PC-3 (cell line): ENCODE data around the gene SYNE1. TPM values are rescaled to one million over a fixed set of nuclear protein-coding genes. Genes with fewer than 3 reads are reported as not detected.

Experiments used
- ATAC-seq: fragments of 200-7000 bp; cut with Tn5 transposase; 2 replicates; pipeline ENCODE4 v1.9.1; 2020; ENCODE audit warnings: mild to moderate bottlenecking, moderate library complexity
- BruUV-seq: library from RNA; stranded (reverse); fragments of 400-500 nt; replicated peaks from 2 replicates; lab custom pipeline; 2021; lab: Mats Ljungman, UMichigan
- CTCF ChIA-PET: fragments of 300-600 bp; sonication (Branson Sonifier 250); formaldehyde crosslinking; loops from one replicate; lab custom pipeline; 2022; ENCODE audit warnings: antibody characterized with exemption; lab: Charles Lee
- POLR2A ChIA-PET: fragments of 300-600 bp; sonication (Branson Sonifier 250); formaldehyde crosslinking; loops from one replicate; lab custom pipeline; 2022; ENCODE audit warnings: antibody characterized with exemption; ENCODE audit not compliant: unreplicated experiment; lab: Charles Lee
- DNase-seq: peaks from one replicate; pipeline ENCODE4 v3.0.0-alpha.2; 2015
- H2AFZ ChIP-seq: fragments of 300-600 bp; sonication (generic); 2 replicates; pipeline ENCODE4 v1.6.0; 2016; ENCODE audit warnings: antibody characterized with exemption, low read length
- H3F3A ChIP-seq: fragments of 300-600 bp; sonication (generic); one replicate; pipeline ENCODE4 v1.6.0; 2017; ENCODE audit warnings: antibody characterized with exemption, low read length, control low read depth, mild to moderate bottlenecking; ENCODE audit not compliant: unreplicated experiment
- H3K27ac ChIP-seq: fragments of 300-600 bp; sonication (generic); 2 replicates; pipeline ENCODE4 v1.5.1; 2016; ENCODE audit warnings: mild to moderate bottlenecking, low read length
- H3K27me3 ChIP-seq: fragments of 300-600 bp; sonication (generic); 2 replicates; pipeline ENCODE4 v1.6.1; 2016; ENCODE audit warnings: low read length, mixed read lengths
- H3K36me3 ChIP-seq: fragments of 300-600 bp; sonication (generic); 2 replicates; pipeline ENCODE4 v1.6.1; 2016; ENCODE audit warnings: low read depth, mixed run types, low read length, mixed read lengths
- H3K4me1 ChIP-seq: fragments of 300-600 bp; sonication (generic); 2 replicates; pipeline ENCODE4 v1.5.1; 2016; ENCODE audit warnings: low read length; ENCODE audit not compliant: insufficient read depth
- H3K4me2 ChIP-seq: fragments of 300-600 bp; sonication (generic); 2 replicates; pipeline ENCODE4 v1.6.0; 2016; ENCODE audit warnings: low read length
- H3K4me3 ChIP-seq: fragments of 300-600 bp; sonication (generic); 2 replicates; pipeline ENCODE4 v1.5.1; 2016; ENCODE audit warnings: mild to moderate bottlenecking, low read length, mixed read lengths
- H3K79me2 ChIP-seq: fragments of 300-600 bp; sonication (generic); 2 replicates; pipeline ENCODE4 v1.6.1; 2017; ENCODE audit warnings: low read length, mixed read lengths
- H3K9ac ChIP-seq: fragments of 300-600 bp; sonication (generic); 2 replicates; pipeline ENCODE4 v1.6.0; 2016; ENCODE audit warnings: mild to moderate bottlenecking, low read length
- H3K9me2 ChIP-seq: fragments of 300-600 bp; sonication (generic); replicated peaks from 2 replicates; pipeline ENCODE4 v1.6.1; 2016; ENCODE audit warnings: mixed run types, low read length, mixed read lengths
- H3K9me3 ChIP-seq: fragments of 300-600 bp; sonication (generic); 2 replicates; pipeline ENCODE4 v1.6.1; 2016; ENCODE audit warnings: low read length, mixed read lengths
- H4K20me1 ChIP-seq: fragments of 300-600 bp; sonication (generic); 2 replicates; pipeline ENCODE4 v1.6.1; 2016; ENCODE audit warnings: low read length, mixed read lengths
- CTCF ChIP-seq: fragments of 300-600 bp; sonication (generic); conservative IDR thresholded peaks from 2 replicates; pipeline ENCODE4 v1.5.1; 2017; ENCODE audit warnings: antibody characterized with exemption, low read depth, mild to moderate bottlenecking, low read length
- EZH2 ChIP-seq: fragments of 300-600 bp; sonication (generic); IDR thresholded peaks from one replicate; pipeline ENCODE4 v1.6.1; 2017; ENCODE audit warnings: antibody characterized with exemption, mild to moderate bottlenecking, low read length; ENCODE audit not compliant: unreplicated experiment
- EZH2phosphoT487 ChIP-seq: fragments of 300-600 bp; sonication (generic); IDR thresholded peaks from 2 replicates; pipeline ENCODE4 v1.6.1; 2018; ENCODE audit warnings: mild to moderate bottlenecking, antibody characterized with exemption, low read length, borderline replicate concordance
- intact Hi-C: fragments of 100-400 bp; cut with micrococcal nuclease; formaldehyde crosslinking; loops from 2 replicates; pipeline ENCODE4 v1.9.0; 2023
- total RNA-seq: library from RNA; depleted of rRNA; stranded (reverse); fragments of >200 nt; gene quantifications from 2 replicates; pipeline ENCODE4 v1.2.3, GENCODE V29; 2014

Gene SYNE1
- total RNA-seq, 1 experiment from 2014 or later: 16.7 TPM

GRCh38 chr6:152170313-152170701 is 466.9 kb downstream of the SYNE1 start:
- intact Hi-C loops: no loop called here
- no peaks in the 10 kb centered on the region for H4K20me1 ChIP-seq
- H3K4me3 ChIP-seq: no peak overlapping the region
- CTCF ChIA-PET: no interaction called here
- no peak overlapping the region for H3K9ac ChIP-seq
- H3F3A ChIP-seq: no peaks in the 10 kb centered on the region
- H2AFZ ChIP-seq: no peak overlapping the region
- no peaks in the 10 kb centered on the region for H3K79me2 ChIP-seq
- DNase-seq (no peak), ATAC-seq (no peak)
- TF ChIP-seq CTCF (no peak), EZH2phosphoT487 (no peak), EZH2 (no peak)
- POLR2A ChIA-PET: no interaction called here
- H3K9me3 ChIP-seq: no peaks in the 10 kb centered on the region
- BruUV-seq: no TSS peak
- no peak overlapping the region for H3K4me2 ChIP-seq
- H3K27ac ChIP-seq: no peak overlapping the region
- H3K9me2 ChIP-seq: no peaks in the 10 kb centered on the region
- H3K27me3 ChIP-seq: no peaks in the 10 kb centered on the region
- peaks cover 16% of the 10 kb centered on the region for H3K4me1 ChIP-seq
- no peaks in the 10 kb centered on the region for H3K36me3 ChIP-seq

GRCh38 chr6:152167641-152168603 is 469.2 kb downstream of the SYNE1 start:
- ChIA-PET POLR2A (no interaction called here), CTCF (no interaction called here)
- no peaks in the 10 kb centered on the region for H3K4me1 ChIP-seq
- H3K4me2 ChIP-seq: no peak overlapping the region
- H3K4me3 ChIP-seq: no peak overlapping the region
- DNase-seq (no peak), ATAC-seq (no peak)
- BruUV-seq: no TSS peak
- H3K9me3 ChIP-seq: no peaks in the 10 kb centered on the region
- intact Hi-C loops: no loop called here
- TF ChIP-seq EZH2 (no peak), EZH2phosphoT487 (no peak)
- no peaks in the 10 kb centered on the region for H3F3A ChIP-seq
- no peaks in the 10 kb centered on the region for H4K20me1 ChIP-seq
- H3K9ac ChIP-seq: no peak overlapping the region
- H3K36me3 ChIP-seq: no peaks in the 10 kb centered on the region
- H3K27ac ChIP-seq: no peak overlapping the region
- H3K9me2 ChIP-seq: no peaks in the 10 kb centered on the region
- no peaks in the 10 kb centered on the region for H3K79me2 ChIP-seq
- H3K27me3 ChIP-seq: no peaks in the 10 kb centered on the region
- H2AFZ ChIP-seq: no peak overlapping the region

- Histone ChIP-seq H3K36me3 (no peaks in the 10 kb centered on the region), H3F3A (no peaks in the 10 kb centered on the region), H3K4me1 (no peaks in the 10 kb centered on the region), H3K79me2 (no peaks in the 10 kb centered on the region), H3K4me3 (no peak overlapping the region), H4K20me1 (no peaks in the 10 kb centered on the region), H3K9me2 (no peaks in the 10 kb centered on the region), H3K9me3 (no peaks in the 10 kb centered on the region), H3K27me3 (no peaks in the 10 kb centered on the region), H3K27ac (no peak overlapping the region), H2AFZ (no peak overlapping the region), H3K4me2 (no peak overlapping the region), H3K9ac (no peak overlapping the region)
- TF ChIP-seq CTCF (no peak), EZH2 (no peak), EZH2phosphoT487 (no peak)
- ChIA-PET CTCF (no interaction called here), POLR2A (no interaction called here)
- no TSS peak for BruUV-seq
- no peak for ATAC-seq
- DNase-seq: no peak
- intact Hi-C loops: no loop called here
These were observed 470.3 kb downstream of the SYNE1 start for GRCh38 chr6:152166897-152167296.
